RWPE1 (cell line): ENCODE results near the gene MKS1.
A peak's percentile ranks its signal among the peaks of the same experiment; 100 is the strongest.

Experiments used
- CTCF ChIA-PET: fragments of 350-600 bp; sonication (Branson Sonifier 250); formaldehyde crosslinking; extraction: SDS; loops from one replicate; lab custom pipeline; 2021; lab: Yijun Ruan, JAX
- POLR2A ChIA-PET: fragments of 400-600 bp; formaldehyde crosslinking; extraction: SDS; loops from one replicate; lab custom pipeline; 2020; ENCODE audit warnings: antibody characterized with exemption; ENCODE audit not compliant: low non-redundant PET; lab: Yijun Ruan, JAX
- DNase-seq: peaks from one replicate; pipeline ENCODE4 v3.0.0; 2012; ENCODE audit warnings: low spot score
- H3K27ac ChIP-seq: fragments of 450-650 bp; 2 replicates; pipeline ENCODE4 v1.5.1; 2017
- TF ChIP-seq, protein P1 (sequence below): fragments of 450-650 bp; conservative IDR thresholded peaks from 2 replicates; pipeline ENCODE4 v1.5.1; 2017; ENCODE audit warnings: low read depth, mild to moderate bottlenecking

The MKS1 gene

DNA sequence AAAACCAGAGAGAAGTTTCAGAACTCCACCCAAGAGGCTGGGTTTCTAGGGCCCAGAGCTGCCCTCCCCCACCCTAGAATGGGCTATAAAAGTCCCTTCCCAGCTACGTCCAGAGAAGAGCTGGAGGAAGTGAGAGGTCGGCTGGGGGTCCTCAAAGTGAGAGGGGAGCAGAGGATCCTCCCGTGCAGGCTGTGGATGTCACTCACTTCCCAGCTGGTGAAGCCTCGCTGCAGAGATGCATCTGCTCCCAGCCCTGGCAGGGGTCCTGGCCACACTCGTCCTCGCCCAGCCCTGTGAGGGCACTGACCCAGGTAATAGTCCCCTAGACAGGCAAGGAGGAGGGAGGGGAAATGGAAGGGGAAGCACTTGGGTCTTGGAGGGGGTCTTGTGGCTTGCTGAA is 26.4 kb downstream of the MKS1 start, which contains the start of gene EPX:
Gene EPX, plus strand, starts transcription at position 115 of the 400 bp plus-strand sequence. Its CDS starts 121 bp downstream, at position 236.
- CTCF ChIA-PET, result interaction anchor here (0.5 kb wide), 1 partner anchor 1561 kb away, joined by 3 read pairs; no protein-coding TSS in a partner anchor
- TF ChIP-seq, protein P1, sequence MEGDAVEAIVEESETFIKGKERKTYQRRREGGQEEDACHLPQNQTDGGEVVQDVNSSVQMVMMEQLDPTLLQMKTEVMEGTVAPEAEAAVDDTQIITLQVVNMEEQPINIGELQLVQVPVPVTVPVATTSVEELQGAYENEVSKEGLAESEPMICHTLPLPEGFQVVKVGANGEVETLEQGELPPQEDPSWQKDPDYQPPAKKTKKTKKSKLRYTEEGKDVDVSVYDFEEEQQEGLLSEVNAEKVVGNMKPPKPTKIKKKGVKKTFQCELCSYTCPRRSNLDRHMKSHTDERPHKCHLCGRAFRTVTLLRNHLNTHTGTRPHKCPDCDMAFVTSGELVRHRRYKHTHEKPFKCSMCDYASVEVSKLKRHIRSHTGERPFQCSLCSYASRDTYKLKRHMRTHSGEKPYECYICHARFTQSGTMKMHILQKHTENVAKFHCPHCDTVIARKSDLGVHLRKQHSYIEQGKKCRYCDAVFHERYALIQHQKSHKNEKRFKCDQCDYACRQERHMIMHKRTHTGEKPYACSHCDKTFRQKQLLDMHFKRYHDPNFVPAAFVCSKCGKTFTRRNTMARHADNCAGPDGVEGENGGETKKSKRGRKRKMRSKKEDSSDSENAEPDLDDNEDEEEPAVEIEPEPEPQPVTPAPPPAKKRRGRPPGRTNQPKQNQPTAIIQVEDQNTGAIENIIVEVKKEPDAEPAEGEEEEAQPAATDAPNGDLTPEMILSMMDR, result no peak
- no peak for DNase-seq
- no peak within 1 kb of the TSS for H3K27ac ChIP-seq
- POLR2A ChIA-PET, result no interaction called here

DNA sequence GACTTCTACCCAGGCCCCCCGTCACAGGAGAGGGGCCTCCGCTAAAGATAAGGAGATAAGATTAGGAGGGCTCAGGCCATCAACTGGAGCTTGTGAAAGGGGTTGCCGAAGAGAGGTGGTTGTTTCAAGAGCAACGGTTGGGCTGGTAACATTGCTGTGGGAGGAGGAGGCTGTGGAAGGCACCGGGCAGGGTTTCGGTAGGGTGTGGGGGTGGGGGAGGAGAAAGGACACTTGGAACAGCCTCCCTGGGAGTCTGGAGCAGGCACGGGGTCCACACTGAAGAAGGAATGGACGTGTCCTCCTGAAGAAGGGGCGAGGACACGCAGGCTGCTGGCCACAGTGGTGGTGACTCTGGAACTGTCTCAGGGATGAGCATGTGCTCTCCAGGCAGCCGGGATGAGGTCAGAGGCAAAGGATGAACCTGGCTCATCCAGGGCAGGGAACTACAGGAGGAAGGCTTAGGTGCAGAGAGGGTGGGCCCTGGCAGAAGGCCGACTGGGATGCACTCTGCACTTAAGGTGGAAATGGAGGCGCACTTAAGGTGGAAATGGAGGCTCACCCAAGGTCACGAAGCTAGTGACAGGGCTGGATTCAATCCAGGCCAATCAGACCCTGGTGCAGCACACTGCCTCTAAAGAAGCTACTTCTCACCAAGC is 27.7 kb downstream of the MKS1 start:
- ChIA-PET CTCF (no interaction called here), POLR2A (interaction anchor here (0.7 kb wide), 1 partner anchor 187 kb away, joined by 3 read pairs; no protein-coding TSS in a partner anchor)
- no peak for DNase-seq
- H3K27ac ChIP-seq, result no peak overlapping the region
- TF ChIP-seq, protein P1, result no peak

DNA sequence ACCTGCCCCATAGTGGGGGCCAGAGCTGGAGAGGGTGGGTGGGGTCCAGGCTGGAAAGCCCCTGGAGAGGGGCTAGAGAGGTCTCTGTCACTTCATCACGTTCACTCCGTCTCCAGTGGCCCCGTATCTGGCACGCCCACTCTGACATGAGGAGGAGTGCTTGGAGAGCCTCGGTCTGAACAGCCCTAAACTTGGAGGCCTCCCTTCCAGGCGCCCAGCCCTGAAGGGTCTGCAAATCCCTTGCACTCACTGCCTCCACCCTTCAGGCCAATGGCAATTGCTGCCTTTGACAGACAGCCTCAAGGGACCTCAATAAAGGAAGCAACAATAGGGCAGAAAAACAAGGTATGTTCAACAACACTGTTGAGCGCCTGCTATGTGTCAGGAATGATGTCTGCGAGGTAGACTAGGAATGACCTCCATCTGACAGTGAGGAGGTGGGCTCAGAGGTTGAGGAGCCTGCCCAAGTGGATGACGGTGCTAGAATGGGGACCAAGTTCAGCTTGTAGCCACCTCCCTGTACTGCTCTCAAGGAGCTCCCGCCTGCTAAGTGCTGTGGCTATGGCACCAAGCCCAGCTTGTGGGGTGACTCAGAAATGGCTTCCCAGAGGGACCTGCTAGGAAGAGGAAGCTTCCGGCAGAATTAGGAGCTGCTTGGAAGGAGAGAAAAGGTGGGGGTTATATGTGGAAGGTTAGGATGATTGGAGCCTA is 29.5 kb downstream of the MKS1 start:
- TF ChIP-seq, protein P1, result no peak
- peak; percentile 88 for DNase-seq
- CTCF ChIA-PET, result interaction anchor here (0.6 to 1.0 kb wide), 2 partner anchors 8 to 9 kb away, joined by 3 read pairs; no protein-coding TSS in a partner anchor
- H3K27ac ChIP-seq, result no peak overlapping the region
- POLR2A ChIA-PET, result no interaction called here

DNA sequence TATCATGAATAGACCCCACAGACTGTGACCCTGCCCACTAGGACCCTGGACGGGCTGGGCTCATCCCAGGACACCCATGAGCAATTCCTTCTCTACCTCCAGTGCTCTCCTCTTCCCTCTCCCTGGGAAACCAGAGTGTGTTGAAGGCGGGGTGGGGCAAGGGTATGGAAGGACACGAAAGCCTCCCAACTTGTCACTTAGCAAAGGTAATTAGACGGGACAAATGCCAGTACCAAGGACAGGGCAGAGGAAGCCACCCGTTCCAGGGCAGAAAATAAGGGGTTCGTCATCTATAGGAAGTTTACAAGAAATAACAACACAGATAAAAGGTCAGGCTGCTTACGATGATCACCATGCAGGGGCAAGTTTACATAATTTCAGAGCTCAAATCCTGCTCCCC is 31.4 kb downstream of the MKS1 start:
- no peak overlapping the region for H3K27ac ChIP-seq
- ChIA-PET POLR2A (no interaction called here), CTCF (no interaction called here)
- TF ChIP-seq, protein P1, result no peak
- no peak for DNase-seq

DNA sequence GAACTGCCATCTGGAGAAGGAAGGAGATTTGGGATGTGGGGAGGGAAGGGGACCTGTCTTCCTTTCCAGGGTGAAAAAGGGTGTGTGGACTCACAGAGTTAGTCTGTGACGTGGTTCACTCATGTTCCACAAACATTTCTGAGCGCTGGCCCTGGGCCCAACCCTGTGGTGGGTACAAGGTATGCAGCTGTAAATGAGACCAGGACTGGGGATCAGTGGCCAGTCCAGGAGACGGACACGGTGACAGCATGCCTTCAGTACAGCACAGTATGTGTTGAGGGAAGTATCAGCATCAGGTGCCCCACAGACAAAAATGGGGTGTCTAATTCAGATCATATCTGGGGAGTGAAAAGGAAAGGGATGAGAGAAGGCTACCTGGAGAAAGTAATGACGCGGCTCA is 32.0 kb downstream of the MKS1 start:
- ChIA-PET POLR2A (no interaction called here), CTCF (no interaction called here)
- TF ChIP-seq, protein P1, result no peak
- DNase-seq, result no peak
- H3K27ac ChIP-seq, result no peak overlapping the region

DNA sequence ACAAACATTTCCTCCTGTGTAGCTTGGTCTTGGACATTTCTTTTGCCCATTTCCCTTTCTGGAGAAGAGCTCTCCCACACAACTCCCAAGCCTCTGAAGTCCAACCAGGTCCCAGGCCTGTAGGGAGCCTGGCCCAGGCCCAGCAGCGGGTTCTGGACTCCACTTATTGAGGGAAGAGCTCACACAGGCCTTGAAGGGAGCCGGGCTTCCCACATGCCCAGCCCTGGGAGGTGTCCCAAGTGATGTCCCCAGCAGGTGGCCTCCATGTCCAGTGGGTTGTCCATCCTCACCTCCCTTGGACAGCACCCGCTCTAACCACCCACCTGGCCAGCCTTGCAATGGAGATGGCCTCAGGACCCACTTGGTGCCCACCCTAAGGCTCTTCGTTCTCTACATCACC is 32.5 kb downstream of the MKS1 start:
- POLR2A ChIA-PET, result no interaction called here

More for the DNA sequence above, 32.5 kb downstream of the MKS1 start:
- no peak for DNase-seq
- no peak overlapping the region for H3K27ac ChIP-seq
- TF ChIP-seq, protein P1, result no peak
- CTCF ChIA-PET, result no interaction called here
